Endothelial cell of hepatic sinusoid (primary cell): ENCODE data around the gene GALNT13.

Experiments used
- in situ Hi-C: cut with HindIII; loops from 2 replicates; pipeline ENCODE4 v1.10.0; 2017; ENCODE audit warnings: low sequenced_read_pairs

Gene GALNT13

DNA sequence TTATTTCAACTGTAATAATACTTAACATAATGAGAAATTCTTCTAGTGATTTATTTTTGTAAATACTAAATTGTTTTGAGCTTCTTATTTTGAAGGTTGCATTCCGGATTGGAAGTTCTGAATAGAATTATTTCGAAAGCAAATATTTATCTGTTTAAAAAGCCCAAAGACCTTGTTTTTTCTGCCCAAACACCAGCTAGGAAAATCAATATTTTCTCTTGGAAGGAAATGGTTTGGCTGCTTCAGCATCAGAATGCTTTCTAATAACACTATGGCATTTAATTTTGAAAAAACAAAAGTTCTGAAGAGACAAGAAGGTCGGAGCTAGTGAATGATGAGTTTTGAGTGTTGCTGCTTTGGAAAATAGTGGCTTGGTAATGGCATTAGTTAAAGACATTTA lies 522.9 kb downstream of the GALNT13 start:
- in situ Hi-C loops, result no loop called here

DNA sequence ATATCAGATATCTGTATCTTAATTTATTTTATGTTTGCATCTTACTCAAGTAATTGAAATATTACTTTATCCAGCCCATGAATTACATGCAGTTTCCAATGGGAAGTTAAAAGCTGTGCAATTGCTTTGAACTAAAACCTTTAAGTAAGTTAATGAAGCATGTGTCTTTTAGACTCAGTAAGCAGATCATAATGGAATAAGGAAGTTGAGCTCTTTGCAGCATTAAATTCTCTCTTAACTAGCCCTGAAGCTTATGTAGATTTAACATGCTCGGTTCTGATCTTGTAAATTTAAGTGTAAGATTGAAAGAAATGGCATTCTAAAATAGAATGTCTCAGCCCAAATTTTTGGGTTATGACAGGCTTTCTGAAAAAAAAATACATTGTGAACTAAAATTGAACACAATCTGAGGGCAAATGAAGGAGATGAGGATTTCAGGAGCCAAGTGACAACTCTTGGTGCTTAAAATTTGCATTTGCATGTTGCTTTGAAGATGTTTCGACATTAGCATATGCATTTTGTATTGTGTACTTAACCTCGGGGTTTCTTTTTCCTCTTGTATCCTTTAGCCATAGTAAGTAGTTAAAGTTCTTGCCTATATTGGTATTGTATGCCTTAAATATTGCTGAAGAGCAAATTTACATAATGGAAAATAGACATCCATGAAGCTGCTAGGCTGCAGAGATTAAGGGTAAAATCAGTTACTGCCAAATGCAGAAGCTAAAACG lies 529.0 kb downstream of the GALNT13 start:
- in situ Hi-C loops, result no loop called here

DNA sequence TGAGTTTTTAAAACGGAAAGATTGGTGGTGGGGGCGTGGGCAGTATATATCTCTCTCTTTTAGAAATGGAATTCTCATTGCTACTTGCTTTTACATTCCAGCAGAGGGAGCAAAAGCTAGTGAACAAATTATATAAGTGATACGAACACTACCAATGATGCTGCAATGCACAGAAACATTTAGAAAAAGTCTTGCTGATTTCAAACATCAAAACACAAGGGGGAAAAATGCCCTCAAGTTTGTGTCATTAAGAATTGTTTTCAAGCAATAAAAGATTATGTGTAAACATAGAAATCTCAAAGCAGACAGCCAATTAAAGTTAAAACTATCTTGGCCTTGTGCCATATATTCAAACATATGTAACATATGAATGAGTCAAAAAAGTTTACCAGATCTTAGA lies 530.5 kb downstream of the GALNT13 start:
- in situ Hi-C loops, result no loop called here

DNA sequence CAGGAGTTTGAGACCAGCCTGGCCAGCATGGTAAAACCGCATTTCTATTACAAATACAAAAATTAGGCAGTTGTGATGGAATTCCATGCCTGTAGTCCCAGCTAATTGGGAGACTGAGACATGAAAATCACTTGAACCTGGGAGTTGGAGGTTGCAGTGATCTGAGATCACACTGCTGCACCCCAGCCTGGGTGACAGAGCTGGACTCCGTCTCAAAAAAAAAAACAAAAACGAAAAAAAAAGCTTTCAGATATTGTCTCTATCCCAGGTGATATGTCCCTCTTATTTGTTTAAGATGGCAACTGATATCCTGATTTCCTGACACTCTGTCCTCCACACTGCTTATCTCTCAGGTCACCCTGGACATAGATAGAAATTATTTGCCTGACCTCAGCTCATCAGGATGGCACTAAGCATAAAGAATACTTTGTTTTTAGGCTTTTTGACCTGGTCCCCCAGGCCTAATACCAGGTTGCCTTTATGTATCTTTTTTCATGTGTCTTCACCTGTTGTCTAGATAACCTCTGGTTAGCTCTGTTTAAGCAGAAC lies 531.6 kb downstream of the GALNT13 start:
- in situ Hi-C loops, result no loop called here

DNA sequence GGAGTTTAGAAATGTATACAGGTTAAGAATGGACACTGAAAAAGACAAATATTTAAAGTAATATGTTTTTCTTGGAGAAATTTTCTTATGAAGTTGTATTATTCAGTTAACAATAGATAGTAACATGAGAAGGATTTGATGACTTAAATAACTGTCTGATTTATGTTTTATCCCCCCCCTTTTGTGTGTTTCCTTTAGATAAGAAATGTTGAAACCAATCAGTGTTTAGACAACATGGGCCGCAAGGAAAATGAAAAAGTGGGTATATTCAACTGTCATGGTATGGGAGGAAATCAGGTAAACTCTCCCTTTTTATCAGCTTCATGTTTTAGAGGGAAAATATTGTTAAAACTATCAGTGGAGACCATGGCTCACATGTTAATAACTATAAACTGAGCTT lies 537.1 kb downstream of the GALNT13 start:
- in situ Hi-C loops, result no loop called here

DNA sequence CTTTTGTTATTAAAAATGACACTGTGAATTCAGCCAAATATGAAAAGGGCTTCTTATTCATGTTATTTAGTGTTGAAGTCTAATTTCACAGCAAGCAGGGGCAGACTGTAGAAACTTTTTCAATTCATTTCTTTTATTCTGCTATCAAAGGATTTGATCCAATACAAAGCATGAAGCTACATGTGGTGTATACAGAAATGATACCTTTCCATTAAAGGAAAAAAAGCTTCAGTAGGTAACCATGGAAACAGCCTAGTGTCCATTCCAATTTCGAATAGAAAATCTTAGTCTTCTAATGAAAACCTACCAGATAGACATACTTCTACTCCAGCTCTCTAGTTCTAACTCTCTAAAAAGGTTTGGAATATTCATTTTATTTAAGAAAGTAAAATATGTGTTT lies 550.5 kb downstream of the GALNT13 start:
- in situ Hi-C loops, result no loop called here

DNA sequence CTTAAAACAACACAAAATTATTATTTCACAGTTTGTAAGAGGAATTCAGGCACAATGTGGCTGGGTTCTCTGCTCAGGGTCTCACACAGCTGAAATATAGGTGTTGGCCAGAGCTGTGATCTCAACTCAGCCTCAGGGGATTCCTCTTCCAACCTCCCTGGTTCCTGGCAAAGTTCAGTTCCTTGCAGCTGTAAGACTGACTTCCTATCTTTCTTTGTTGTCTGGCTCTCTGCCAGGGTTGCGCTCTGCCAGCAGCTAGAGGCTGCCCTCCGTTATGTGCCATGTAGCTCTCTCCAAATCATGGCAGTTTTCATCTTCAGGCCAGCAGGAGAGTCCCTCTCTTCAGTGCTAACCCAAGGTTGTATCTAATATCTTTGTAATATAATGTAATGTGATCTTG lies 554.3 kb downstream of the GALNT13 start:
- in situ Hi-C loops, result no loop called here

DNA sequence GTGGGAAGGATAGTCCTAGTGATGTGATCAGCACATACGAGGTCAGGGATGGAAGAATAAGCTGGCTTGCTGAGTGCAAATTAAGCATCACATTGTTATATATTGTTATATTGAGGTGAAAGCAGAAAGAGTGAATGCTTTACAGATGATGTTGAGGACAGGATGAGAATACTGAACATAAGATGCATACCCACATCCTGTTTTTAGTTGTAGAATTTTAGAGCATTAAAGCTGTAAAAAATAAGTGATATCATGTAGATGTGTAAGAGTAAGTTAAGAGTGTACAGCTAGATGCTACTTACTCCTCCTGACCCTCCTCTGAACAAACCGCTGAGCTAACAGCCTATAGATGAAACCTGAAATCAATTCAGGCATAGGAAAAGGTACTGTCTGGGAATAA lies 555.7 kb downstream of the GALNT13 start:
- in situ Hi-C loops, result no loop called here

DNA sequence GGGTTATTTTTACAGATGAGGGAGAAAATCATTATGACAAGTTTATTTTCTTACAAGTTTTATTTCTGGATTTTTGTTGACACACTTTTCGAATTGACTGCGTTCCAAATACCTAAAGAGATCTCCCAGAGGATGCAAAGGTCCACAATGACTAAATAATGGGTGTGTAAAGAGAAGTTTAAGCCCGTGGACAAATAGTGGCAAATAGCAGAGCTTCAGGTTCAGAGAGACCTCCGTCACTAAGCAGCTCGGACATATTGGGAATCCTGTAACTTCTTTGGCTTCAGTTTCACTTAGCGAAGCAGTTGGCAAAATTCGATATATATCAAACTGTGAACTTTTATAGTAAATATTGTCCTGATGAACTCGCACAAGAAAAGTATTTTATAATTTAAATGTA lies 556.3 kb downstream of the GALNT13 start:
- in situ Hi-C loops, result no loop called here

DNA sequence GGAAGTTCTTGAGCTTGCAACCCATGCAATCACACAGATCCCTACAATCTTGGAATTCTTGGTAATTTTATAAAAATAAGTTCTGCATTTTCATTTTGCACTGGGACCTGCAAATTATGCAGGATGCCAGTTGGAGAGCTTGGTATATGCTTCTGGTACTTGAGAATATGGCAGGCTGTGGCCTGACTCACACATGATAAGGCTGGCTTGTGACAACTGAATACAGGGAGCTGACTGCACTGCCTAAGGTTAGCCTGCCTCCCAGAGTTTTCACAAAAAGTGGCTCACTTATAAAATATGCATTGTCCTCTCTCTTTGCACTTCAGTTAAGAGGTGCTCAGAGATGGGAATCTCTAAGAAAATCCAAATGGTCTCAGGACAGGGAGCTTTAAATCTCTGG lies 561.3 kb downstream of the GALNT13 start:
- in situ Hi-C loops, result no loop called here

DNA sequence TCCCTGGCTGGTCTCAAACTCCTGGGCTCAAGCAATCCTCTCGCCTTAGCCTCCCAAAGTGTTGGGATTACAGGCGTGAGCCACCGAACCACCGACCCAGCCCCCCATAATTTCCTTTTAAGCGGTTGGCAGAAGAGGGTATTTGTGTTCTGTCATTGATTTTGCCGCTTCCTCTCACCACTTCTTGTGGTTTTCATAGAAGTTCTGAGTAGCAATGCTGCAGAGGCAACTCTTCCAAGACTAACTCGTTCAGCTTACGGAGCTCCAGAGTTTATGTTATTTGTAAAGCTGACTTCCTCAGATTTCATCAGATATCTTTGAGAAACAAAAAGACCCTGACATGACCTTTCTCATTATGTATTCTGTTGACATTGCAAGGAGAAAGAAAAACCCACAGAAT lies 565.4 kb downstream of the GALNT13 start:
- in situ Hi-C loops, result no loop called here

DNA sequence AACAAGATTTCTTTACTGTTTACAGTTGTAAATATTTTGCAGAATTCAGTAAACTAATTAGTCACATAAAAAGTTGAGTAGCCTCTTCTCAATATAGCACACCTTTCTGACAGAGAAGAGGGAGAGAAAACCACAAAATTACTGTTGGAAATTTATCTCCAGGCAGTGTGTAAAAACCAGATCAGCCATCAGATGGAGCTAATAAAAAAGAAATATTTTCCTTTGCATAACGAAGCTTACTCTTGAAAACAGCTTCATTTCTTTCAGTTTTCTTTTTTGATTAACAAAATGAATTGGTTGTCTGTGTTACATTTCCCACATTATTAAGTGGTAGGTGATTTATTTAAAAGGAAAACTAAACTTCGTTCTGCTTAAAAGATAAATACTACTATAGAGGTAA lies 567.4 kb downstream of the GALNT13 start:
- in situ Hi-C loops, result no loop called here

DNA sequence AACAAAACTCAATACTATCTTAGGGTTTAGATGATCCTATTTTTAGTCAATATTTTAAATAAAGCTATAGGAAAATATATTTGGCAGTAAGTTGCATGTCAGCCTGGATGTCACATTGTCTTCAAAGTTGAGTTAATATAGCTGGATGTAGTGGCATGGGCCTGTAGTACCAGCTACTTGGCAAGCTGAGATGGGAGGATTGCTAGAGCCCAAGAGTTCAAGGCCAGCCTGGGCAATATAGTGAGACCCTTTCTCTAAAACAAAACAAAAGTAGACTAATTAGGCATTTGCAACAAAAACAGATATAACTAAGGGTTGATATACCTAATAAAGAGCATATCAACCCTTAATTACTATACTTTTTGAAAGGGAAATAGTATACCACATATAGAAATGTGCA lies 572.2 kb downstream of the GALNT13 start:
- in situ Hi-C loops, result no loop called here

DNA sequence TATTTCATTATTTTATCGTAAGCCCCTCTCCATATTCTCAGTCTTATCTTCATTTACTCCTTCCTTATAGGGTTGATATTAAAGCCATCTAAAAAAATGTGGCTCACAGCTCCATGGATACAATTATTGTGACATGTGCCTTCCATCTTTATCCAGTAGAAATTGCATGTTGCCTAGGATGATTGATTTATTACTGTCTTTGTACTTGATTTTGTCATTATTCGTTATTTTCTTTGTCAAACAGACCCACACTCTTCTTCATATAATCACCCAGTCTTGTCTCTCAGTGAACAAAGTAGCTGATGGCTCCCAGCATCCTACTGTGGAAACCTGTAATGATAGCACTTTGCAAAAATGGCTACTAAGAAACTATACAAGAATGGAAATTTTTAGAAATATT lies 574.6 kb downstream of the GALNT13 start:
- in situ Hi-C loops, result no loop called here

DNA sequence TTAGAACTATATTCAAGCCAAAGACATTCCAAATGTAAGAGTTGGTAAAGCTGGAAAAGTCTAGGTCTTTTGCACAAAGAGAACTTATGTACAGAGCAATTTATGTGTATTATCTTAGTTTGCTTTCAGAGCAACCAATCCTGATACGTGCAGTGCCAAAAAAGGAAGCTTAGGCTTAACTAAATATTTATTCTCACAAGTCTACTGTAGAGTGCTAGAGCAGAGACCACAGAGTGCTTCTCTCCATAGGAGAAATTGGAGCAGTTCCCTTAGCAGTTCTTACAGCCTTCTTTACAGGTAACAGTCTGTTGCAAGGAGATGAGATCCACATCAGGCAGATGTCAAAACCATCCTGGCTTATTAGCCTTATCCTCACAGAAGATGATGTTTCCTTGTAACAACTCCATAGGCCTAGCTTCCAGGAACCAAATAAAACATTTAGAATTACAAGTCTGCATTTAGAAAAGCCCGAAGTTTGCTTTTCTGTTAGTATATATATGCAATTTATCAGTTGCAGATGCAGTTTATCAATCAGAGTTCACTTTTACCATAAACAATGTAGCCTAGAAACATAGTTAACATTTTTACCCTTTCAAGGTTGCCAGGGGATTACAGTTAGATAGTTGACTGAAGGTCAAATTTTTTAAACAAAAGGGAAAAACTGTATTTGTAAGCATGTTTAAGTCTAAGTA lies 576.2 kb downstream of the GALNT13 start:
- in situ Hi-C loops, result no loop called here

DNA sequence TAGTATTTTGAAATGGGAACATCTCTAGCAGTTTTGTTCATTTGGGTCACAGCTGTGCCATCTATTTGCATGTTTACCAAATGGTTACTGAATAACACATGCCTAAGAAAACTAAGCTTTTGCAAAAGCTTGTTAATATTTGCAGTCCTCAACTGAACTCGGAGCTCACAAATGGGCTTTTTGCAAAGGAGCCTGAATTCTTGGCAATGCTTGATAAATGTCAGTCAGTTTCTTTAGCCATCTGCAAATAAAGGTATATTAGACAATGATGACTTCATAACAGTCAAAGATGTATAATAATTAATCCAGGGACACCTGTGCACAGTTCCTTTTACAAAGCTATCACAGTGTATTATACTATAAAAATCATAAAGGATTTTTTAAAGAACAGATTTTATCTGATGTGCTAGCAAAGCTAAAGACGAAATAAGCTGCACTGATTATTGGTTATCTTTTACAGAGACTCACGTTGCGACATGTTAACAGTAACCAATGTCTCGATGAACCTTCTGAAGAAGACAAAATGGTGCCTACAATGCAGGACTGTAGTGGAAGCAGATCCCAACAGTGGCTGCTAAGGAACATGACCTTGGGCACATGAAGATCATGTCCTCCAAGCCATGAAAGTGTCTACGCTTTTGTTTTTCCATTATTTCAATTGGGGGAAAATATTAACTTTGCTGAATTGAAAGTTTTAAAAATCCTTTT lies 578.4 kb downstream of the GALNT13 start:
- in situ Hi-C loops, result no loop called here

DNA sequence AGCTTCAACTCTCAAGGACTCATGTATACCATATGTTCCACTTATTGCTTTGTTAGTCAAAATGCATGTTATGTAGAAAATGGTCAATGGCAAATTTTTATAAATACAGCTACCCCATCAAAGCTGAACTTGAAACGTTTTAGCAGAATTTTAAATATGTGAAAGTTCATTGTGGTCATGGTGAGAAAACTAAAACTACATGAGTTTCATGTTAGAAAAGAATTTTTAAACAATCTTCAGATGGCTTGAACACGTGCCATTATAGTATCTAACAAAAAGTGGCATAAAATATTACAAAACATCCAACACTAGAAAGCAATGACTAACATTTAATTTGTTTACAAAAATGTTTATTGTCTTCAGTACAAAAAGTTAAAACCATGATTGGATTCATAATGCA lies 580.7 kb downstream of the GALNT13 start:
- in situ Hi-C loops, result no loop called here

DNA sequence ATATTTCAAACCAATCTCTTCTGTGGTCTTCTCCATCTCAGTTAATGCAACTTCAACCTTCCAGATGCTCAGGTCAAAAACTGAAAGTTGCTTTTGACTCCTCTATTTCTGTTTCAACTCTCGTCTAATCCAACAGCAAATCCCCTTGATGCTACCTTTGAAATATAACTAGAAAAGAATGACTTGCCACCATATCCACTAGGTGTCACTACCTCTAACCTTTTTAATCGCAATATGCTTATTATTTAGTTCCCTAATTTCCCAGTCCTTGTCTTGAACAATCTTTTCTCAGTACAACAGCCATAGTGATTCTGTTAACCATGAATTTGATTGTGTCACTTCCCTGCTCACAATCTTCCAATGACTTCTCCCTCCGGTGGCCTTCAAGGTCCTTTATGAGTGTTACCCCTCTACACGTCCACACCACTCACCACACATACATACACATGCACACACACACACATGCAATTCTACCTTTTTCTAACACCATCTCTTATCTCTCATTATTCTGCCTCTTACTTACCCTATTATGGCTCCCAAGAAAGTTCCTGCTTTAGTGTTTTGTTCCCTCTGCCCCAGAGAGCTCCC lies 581.3 kb downstream of the GALNT13 start:
- in situ Hi-C loops, result no loop called here

DNA sequence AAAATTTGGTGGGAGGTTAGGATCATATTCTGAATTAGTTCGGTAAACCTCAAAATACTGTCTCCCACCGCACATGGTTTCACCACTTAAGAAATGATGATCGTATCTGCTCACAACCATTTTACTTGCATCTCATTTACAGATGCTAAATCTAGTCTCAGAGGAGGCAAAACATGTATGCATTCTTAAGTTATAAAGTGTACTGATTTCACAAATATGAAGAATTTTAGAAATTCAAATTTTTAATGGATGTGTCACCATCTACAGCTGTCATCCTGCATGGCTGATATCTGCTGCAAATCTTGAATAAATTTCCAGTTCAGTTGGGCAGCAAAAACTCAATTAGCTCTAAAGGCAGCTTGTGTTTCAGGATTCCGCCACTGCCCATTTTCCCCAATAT lies 583.4 kb downstream of the GALNT13 start:
- in situ Hi-C loops, result no loop called here

DNA sequence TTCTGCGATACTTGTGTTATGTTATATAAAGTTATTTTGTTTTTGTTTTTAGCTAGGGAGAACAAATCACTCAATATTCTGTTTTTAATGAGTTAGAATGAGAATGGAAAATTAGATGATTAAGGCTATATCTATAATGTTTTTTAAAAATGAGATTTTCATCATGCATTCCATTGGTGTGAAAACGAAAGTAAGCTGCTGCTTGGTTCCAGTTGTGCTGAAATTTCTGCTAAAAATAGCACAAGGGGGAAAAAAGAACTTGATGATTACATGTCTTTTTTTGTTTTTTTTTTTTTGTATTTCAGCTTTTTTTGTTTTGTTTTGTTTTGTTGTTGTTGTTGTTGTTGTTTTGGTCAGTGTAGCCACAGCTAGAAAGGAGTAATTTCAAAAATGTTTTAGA lies 584.1 kb downstream of the GALNT13 start:
- in situ Hi-C loops, result no loop called here

DNA sequence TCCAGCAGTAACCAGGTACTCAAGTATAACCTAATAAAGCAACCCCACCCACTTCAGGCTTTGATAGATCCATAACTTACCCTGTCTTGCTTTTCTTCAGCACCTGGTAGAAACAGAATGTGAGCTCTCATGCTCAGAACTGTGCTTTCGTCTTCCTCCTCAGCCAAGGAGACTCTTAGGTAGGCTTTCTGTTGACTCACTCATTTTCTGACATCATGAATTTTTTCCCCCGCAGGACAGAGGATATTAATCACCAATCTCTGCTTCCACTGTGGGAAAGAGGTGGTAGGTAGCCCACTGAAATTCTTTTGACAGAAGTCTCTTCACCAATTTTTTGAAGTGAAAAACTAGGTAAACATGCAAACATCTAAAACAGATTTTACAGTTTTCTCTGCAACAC lies 585.6 kb downstream of the GALNT13 start:
- in situ Hi-C loops, result no loop called here
